Neuronal stem cell (in vitro differentiated cells): ENCODE results near the gene ADM2.

Source experiments
- DNase-seq: peaks from one replicate; pipeline ENCODE4 v3.0.0-alpha.2; 2013; ENCODE audit warnings: low spot score
- H2AFZ ChIP-seq: one replicate; pipeline ENCODE4 v1.6.1; 2013; ENCODE audit warnings: mild to moderate bottlenecking, low read length, inconsistent platforms
- H2AK5ac ChIP-seq: 2 replicates; pipeline ENCODE4 v1.6.1; 2013; ENCODE audit warnings: low read depth, mild to moderate bottlenecking, inconsistent platforms, low read length, moderate library complexity, mixed read lengths
- H2BK120ac ChIP-seq: 2 replicates; pipeline ENCODE4 v1.6.1; 2013; ENCODE audit warnings: low read depth, mild to moderate bottlenecking, inconsistent platforms, low read length, moderate library complexity, mixed read lengths
- H2BK12ac ChIP-seq: one replicate; pipeline ENCODE4 v1.6.1; 2013; ENCODE audit warnings: low read length, inconsistent platforms
- H2BK15ac ChIP-seq: 2 replicates; pipeline ENCODE4 v1.6.1; 2013; ENCODE audit warnings: mild to moderate bottlenecking, low read length, inconsistent platforms, mixed read lengths
- H2BK5ac ChIP-seq: one replicate; pipeline ENCODE4 v1.6.1; 2013; ENCODE audit warnings: inconsistent platforms, mild to moderate bottlenecking, low read length, moderate library complexity
- H3K14ac ChIP-seq: one replicate; pipeline ENCODE4 v1.6.1; 2013; ENCODE audit warnings: low read length, inconsistent platforms
- H3K18ac ChIP-seq: 2 replicates; pipeline ENCODE4 v1.6.1; 2013; ENCODE audit warnings: low read length, inconsistent platforms
- H3K23ac ChIP-seq: 2 replicates; pipeline ENCODE4 v1.6.1; 2013; ENCODE audit warnings: low read depth, mild to moderate bottlenecking, mixed read lengths, low read length, inconsistent platforms; ENCODE audit not compliant: poor library complexity
- H3K27ac ChIP-seq: replicated peaks from 3 replicates; pipeline ENCODE4 v1.5.1; 2013; ENCODE audit warnings: low read length, inconsistent platforms
- H3K27me3 ChIP-seq, 3 experiments: 2 replicates each; pipeline ENCODE4 v1.6.1; 2013; ENCODE audit warnings: low read length in 3 of 3, mild to moderate bottlenecking in 2 of 3, inconsistent platforms in 1 of 3, low read depth in 1 of 3, mixed read lengths in 1 of 3, moderate library complexity in 1 of 3; ENCODE audit not compliant: control insufficient read depth in 3 of 3, insufficient read depth in 3 of 3
- H3K36me3 ChIP-seq, 2 donors: replicated peaks in 1 of 2; 2 replicates each; pipeline ENCODE4 v1.6.1; 2013; ENCODE audit warnings: low read length in 2 of 2; ENCODE audit not compliant: control insufficient read depth in 2 of 2, insufficient read depth in 2 of 2
- H3K4ac ChIP-seq: 2 replicates; pipeline ENCODE4 v1.6.1; 2013; ENCODE audit warnings: inconsistent platforms, mild to moderate bottlenecking, low read length, moderate library complexity
- H3K4me1 ChIP-seq, 2 donors: 1 replicate in 1 of 2; 2 replicates in 1 of 2; pipeline ENCODE4 v1.6.1; 2013; ENCODE audit warnings: low read length in 2 of 2, low read depth in 1 of 2; ENCODE audit not compliant: control insufficient read depth in 2 of 2, insufficient read depth in 1 of 2
- H3K4me2 ChIP-seq: one replicate; pipeline ENCODE4 v1.6.1; 2013; ENCODE audit warnings: mild to moderate bottlenecking, low read length, inconsistent platforms; ENCODE audit not compliant: insufficient read depth, poor library complexity, severe bottlenecking
- H3K4me3 ChIP-seq, 2 donors: 2 replicates each; pipeline ENCODE4 v1.5.1; 2013; ENCODE audit warnings: low read length in 2 of 2, mild to moderate bottlenecking in 2 of 2, inconsistent platforms in 1 of 2, moderate library complexity in 1 of 2
- H3K79me1 ChIP-seq: one replicate; pipeline ENCODE4 v1.6.1; 2013; ENCODE audit warnings: low read depth, mild to moderate bottlenecking, inconsistent platforms, low read length, moderate library complexity
- H3K9ac ChIP-seq: one replicate; pipeline ENCODE4 v1.6.1; 2013; ENCODE audit warnings: mild to moderate bottlenecking, low read depth, low read length, inconsistent platforms; ENCODE audit not compliant: poor library complexity
- H3K9me3 ChIP-seq, 2 donors: replicated peaks in 1 of 2; 2 replicates each; pipeline versions ENCODE3 to v1.6.1; 2013; ENCODE audit warnings: low read length in 2 of 2, mild to moderate bottlenecking in 2 of 2, inconsistent platforms in 1 of 2, low read depth in 1 of 2, mixed read lengths in 1 of 2, moderate library complexity in 1 of 2; ENCODE audit not compliant: control insufficient read depth in 2 of 2, insufficient read depth in 1 of 2
- H4K8ac ChIP-seq: one replicate; pipeline ENCODE4 v1.6.1; 2013; ENCODE audit warnings: low read depth, mild to moderate bottlenecking, inconsistent platforms, low read length, moderate library complexity
- H4K91ac ChIP-seq: one replicate; pipeline ENCODE4 v1.6.1; 2013; ENCODE audit warnings: low read length, low read depth, mild to moderate bottlenecking, inconsistent platforms; ENCODE audit not compliant: poor library complexity
- WGBS, 2 donors: extraction: QIAGEN DNeasy Blood & Tissue Kit; methylation state at CpG; one replicate each; pipeline ENCODE4 v1.1.7; 2013; ENCODE audit warnings: missing lambda C conversion rate in 2 of 2, mixed read lengths in 1 of 2; ENCODE audit not compliant: insufficient read length in 2 of 2, insufficient replicate concordance in 1 of 2; ENCODE audit errors: extremely low coverage in 2 of 2; 5-methylcytosine and 5-hydroxymethylcytosine counted together

Gene ADM2

DNA sequence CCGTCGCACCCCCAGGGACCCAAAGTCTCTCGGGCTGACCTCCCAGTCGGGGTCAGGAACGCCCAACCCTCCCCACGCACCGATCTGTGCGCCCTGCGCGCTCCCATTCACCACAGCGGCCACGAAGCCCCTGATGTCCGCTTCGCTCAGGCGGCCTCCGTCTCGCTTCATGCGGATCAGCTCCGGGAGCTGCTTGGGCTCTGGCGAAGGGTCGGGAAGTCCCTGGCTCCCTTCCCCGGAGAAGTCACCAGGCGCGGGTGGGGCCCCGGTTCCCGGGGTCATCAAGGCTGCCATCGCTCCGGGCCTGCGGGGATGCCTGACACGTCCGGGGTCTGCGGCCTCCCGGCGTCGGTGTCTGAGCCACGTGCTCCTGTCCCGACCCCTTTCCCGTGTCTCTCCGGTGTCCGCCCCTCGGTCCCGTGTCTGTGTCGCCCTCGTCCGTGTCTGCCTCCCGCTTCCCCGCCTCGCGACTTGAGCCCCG lies 48.1 kb downstream of the ADM2 start:
- H3K9me3 ChIP-seq: peaks cover 8 to 21% of the 10 kb centered on the region in 2 donors
- H2BK5ac ChIP-seq: no peak overlapping the region
- peak overlapping the region; percentile 44 for H3K9ac ChIP-seq
- H3K18ac ChIP-seq: peak overlapping the region; percentile 87
- H3K4me1 ChIP-seq: peaks cover 15 to 24% of the 10 kb centered on the region in 2 donors
- DNase-seq: no peak
- H2BK12ac ChIP-seq: peak overlapping the region; percentile 73
- H3K4ac ChIP-seq: peak overlapping the region; percentile 37
- H3K27me3 ChIP-seq: peaks cover 14 to 35% (median 14%) of the 10 kb centered on the region in 3 experiments
- peak overlapping the region; percentile 65 for H4K8ac ChIP-seq
- H3K79me1 ChIP-seq: peaks cover 6% of the 10 kb centered on the region
- H2BK120ac ChIP-seq: no peak overlapping the region
- H3K27ac ChIP-seq: no peak overlapping the region
- peak overlapping the region; percentile 9 for H2BK15ac ChIP-seq
- H3K4me2 ChIP-seq: no peak overlapping the region
- peak overlapping the region; percentile 99 for H3K23ac ChIP-seq
- H4K91ac ChIP-seq: no peak overlapping the region
- no CpG with 5 or more reads among the region's 50 CpGs for WGBS, 2 donors
- no peak overlapping the region for H2AFZ ChIP-seq
- peak overlapping the region in 1 of 2 donors; percentile 38 for H3K4me3 ChIP-seq
- H2AK5ac ChIP-seq: peak overlapping the region; percentile 88
- H3K36me3 ChIP-seq: peaks cover under 1 to 6% of the 10 kb centered on the region in 2 donors
- peak overlapping the region; percentile 21 for H3K14ac ChIP-seq

GRCh38 chr22:50529897-50530579 lies 48.7 kb downstream of the ADM2 start, which contains the start of gene TYMP:
TSS of gene TYMP (minus strand) at chr22:50530012. CDS start at chr22:50529709, 303 bp downstream.
- H3K27me3 ChIP-seq: peaks cover 14 to 35% (median 14%) of the 10 kb centered on the region in 3 experiments
- H4K91ac ChIP-seq: no peak within 1 kb of the TSS
- peak within 1 kb of the TSS; percentile 99 for H3K23ac ChIP-seq
- H2BK12ac ChIP-seq: peak within 1 kb of the TSS; percentile 73
- H3K9me3 ChIP-seq: peaks cover 8 to 21% of the 10 kb centered on the region in 2 donors
- peak within 1 kb of the TSS; percentile 37 for H3K4ac ChIP-seq
- peaks cover 5% of the 10 kb centered on the region for H3K79me1 ChIP-seq
- H3K27ac ChIP-seq: no peak within 1 kb of the TSS
- no peak for DNase-seq
- H3K4me2 ChIP-seq: peak within 1 kb of the TSS; percentile 73
- H3K9ac ChIP-seq: peak within 1 kb of the TSS; percentile 81
- peak within 1 kb of the TSS; percentile 96 for H3K18ac ChIP-seq
- WGBS, 2 donors: no CpG with 5 or more reads among the region's 92 CpGs
- peak within 1 kb of the TSS; percentile 97 for H3K14ac ChIP-seq
- no peak within 1 kb of the TSS for H2AFZ ChIP-seq
- peak within 1 kb of the TSS; percentile 99 for H2AK5ac ChIP-seq
- peak within 1 kb of the TSS in 1 of 2 donors; percentile 82 for H3K4me3 ChIP-seq
- H4K8ac ChIP-seq: peak within 1 kb of the TSS; percentile 65
- no peaks in the 10 kb centered on the region for H3K36me3 ChIP-seq
- peak within 1 kb of the TSS; percentile 72 for H2BK120ac ChIP-seq
- H3K4me1 ChIP-seq: peaks cover 14 to 19% of the 10 kb centered on the region in 2 donors
- peak within 1 kb of the TSS; percentile 60 for H2BK5ac ChIP-seq
- peak within 1 kb of the TSS; percentile 83 for H2BK15ac ChIP-seq

DNA sequence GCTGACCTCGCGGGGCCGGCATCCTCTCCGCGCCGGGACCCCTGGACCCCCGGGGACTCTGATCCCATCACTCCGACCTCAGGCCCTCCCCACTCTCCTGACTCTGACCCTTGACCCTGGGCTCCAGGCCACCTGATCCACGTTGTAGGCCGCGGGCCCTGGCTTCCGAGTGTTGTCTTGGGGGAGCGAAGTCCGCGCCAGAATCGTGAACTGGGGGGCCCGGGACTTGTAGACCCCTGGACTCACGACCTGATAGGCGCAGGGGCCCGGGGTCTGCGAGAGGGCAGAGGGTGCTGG lies 49.2 kb downstream of the ADM2 start:
- Histone ChIP-seq H3K4me2 (peak overlapping the region; percentile 73), H3K79me1 (peaks cover 4% of the 10 kb centered on the region), H3K27ac (no peak overlapping the region), H3K4ac (no peak overlapping the region), H3K36me3 (no peaks in the 10 kb centered on the region), H2BK12ac (peak overlapping the region; percentile 10), H3K14ac (peak overlapping the region; percentile 97), H3K23ac (peak overlapping the region; percentile 99), H4K8ac (no peak overlapping the region), H2BK5ac (peak overlapping the region; percentile 60), H3K9me3 (peaks cover 8 to 21% of the 10 kb centered on the region in 2 donors), H3K4me1 (peaks cover 14 to 17% of the 10 kb centered on the region in 2 donors), H2AFZ (no peak overlapping the region), H2BK120ac (peak overlapping the region; percentile 72), H3K18ac (peak overlapping the region; percentile 96), H3K9ac (peak overlapping the region; percentile 81), H4K91ac (no peak overlapping the region), H2BK15ac (peak overlapping the region; percentile 83), H3K4me3 (peak overlapping the region in 1 of 2 donors; percentile 82), H2AK5ac (peak overlapping the region; percentile 99), H3K27me3 (peaks cover 14 to 35% (median 14%) of the 10 kb centered on the region in 3 experiments)
- no peak for DNase-seq
- WGBS, 2 donors: no CpG with 5 or more reads among the region's 21 CpGs

GRCh38 chr22:50530877-50531545 lies 49.7 kb downstream of the ADM2 start:
- H3K9me3 ChIP-seq: peaks cover 8 to 21% of the 10 kb centered on the region in 2 donors
- peak overlapping the region; percentile 89 for H3K4me2 ChIP-seq
- peak overlapping the region; percentile 93 for H3K4ac ChIP-seq
- peak overlapping the region; percentile 55 to 82 for H3K4me3 ChIP-seq
- peak overlapping the region; percentile 96 for H4K8ac ChIP-seq
- WGBS, 2 donors: no CpG with 5 or more reads among the region's 53 CpGs
- peak overlapping the region; percentile 82 for H2BK5ac ChIP-seq
- H3K79me1 ChIP-seq: peaks cover 4% of the 10 kb centered on the region
- peak overlapping the region; percentile 99 for H2AK5ac ChIP-seq
- H3K27me3 ChIP-seq: peaks cover 14 to 35% (median 14%) of the 10 kb centered on the region in 3 experiments
- peak overlapping the region; percentile 97 for H3K14ac ChIP-seq
- H3K4me1 ChIP-seq: peaks cover 14 to 17% of the 10 kb centered on the region in 2 donors
- peak overlapping the region; percentile 99 for H3K23ac ChIP-seq
- H3K18ac ChIP-seq: peak overlapping the region; percentile 98
- H2BK15ac ChIP-seq: peak overlapping the region; percentile 97
- H2BK120ac ChIP-seq: no peak overlapping the region
- no peak overlapping the region for H4K91ac ChIP-seq
- H3K36me3 ChIP-seq: no peaks in the 10 kb centered on the region
- H2AFZ ChIP-seq: peak overlapping the region; percentile 96
- no peak for DNase-seq
- H3K9ac ChIP-seq: peak overlapping the region; percentile 84
- peak overlapping the region; percentile 84 for H2BK12ac ChIP-seq
- no peak overlapping the region for H3K27ac ChIP-seq
